ENCODE measurements around the gene BPIFB6.

Gene BPIFB6

GRCh38 chr20:33062825-33063149 is 31.3 kb downstream of the BPIFB6 start:
- DNase-seq (ENCODE audit: low spot score), result no peak

GRCh38 chr20:33063271-33063670 is 31.8 kb downstream of the BPIFB6 start:
- DNase-seq (ENCODE audit: low spot score), result no peak

- DNase-seq (ENCODE audit: low spot score), result no peak
Observed at GRCh38 chr20:33064572-33065287, 33.3 kb downstream of the BPIFB6 start.

- DNase-seq (ENCODE audit: low spot score), result no peak
Observed at GRCh38 chr20:33065785-33066184, 34.3 kb downstream of the BPIFB6 start.

GRCh38 chr20:33067806-33068205 is 36.4 kb downstream of the BPIFB6 start:
- no peak for DNase-seq (ENCODE audit: low spot score)

- no peak for DNase-seq (ENCODE audit: low spot score)
Observed at GRCh38 chr20:33068251-33068939, 36.9 kb downstream of the BPIFB6 start.

- no peak for DNase-seq (ENCODE audit: low spot score)
Observed at GRCh38 chr20:33069673-33070072, 38.2 kb downstream of the BPIFB6 start.

GRCh38 chr20:33070111-33071053 is 38.9 kb downstream of the BPIFB6 start:
- DNase-seq (ENCODE audit: low spot score), result no peak

- no peak for DNase-seq (ENCODE audit: low spot score)
Observed at GRCh38 chr20:33071198-33071597, 39.8 kb downstream of the BPIFB6 start.

- DNase-seq (ENCODE audit: low spot score), result no peak
Observed at GRCh38 chr20:33072362-33072761, 40.9 kb downstream of the BPIFB6 start.

GRCh38 chr20:33072813-33073212 is 41.4 kb downstream of the BPIFB6 start:
- DNase-seq (ENCODE audit: low spot score), result no peak

- DNase-seq (ENCODE audit: low spot score), result no peak
Observed at GRCh38 chr20:33074675-33075074, 43.2 kb downstream of the BPIFB6 start.

- DNase-seq (ENCODE audit: low spot score), result no peak
Observed at GRCh38 chr20:33075281-33075680, 43.8 kb downstream of the BPIFB6 start.

GRCh38 chr20:33076662-33077372 is 45.4 kb downstream of the BPIFB6 start:
- peak; percentile 24 for DNase-seq (ENCODE audit: low spot score)

GRCh38 chr20:33079259-33079658 is 47.8 kb downstream of the BPIFB6 start, which contains the start of gene BPIFB4:
Gene BPIFB4, plus strand, starts transcription at chr20:33079643. Its CDS starts 1,884 bp downstream, at chr20:33081527.
- no peak for DNase-seq (ENCODE audit: low spot score)

GRCh38 chr20:33081411-33082154 is 50.1 kb downstream of the BPIFB6 start:
- no peak for DNase-seq (ENCODE audit: low spot score)

GRCh38 chr20:33082546-33082945 is 51.1 kb downstream of the BPIFB6 start:
- no peak for DNase-seq (ENCODE audit: low spot score)

GRCh38 chr20:33083544-33084340 is 52.3 kb downstream of the BPIFB6 start:
- DNase-seq (ENCODE audit: low spot score), result no peak

- no peak for DNase-seq (ENCODE audit: low spot score)
Observed at GRCh38 chr20:33084722-33085121, 53.3 kb downstream of the BPIFB6 start.

- DNase-seq (ENCODE audit: low spot score), result no peak
Observed at GRCh38 chr20:33086052-33086722, 54.7 kb downstream of the BPIFB6 start.

All from NAMALWA (cell line).